Measurements from ENCODE around the gene MON1A.
A peak's percentile ranks its signal among the peaks of the same experiment; 100 is the strongest.
"Not testable (repeated sequence)": the region's sequence is repeated elsewhere in the genome, so short reads cannot be mapped to it uniquely, and the experiment has no call there.

The MON1A gene

DNA sequence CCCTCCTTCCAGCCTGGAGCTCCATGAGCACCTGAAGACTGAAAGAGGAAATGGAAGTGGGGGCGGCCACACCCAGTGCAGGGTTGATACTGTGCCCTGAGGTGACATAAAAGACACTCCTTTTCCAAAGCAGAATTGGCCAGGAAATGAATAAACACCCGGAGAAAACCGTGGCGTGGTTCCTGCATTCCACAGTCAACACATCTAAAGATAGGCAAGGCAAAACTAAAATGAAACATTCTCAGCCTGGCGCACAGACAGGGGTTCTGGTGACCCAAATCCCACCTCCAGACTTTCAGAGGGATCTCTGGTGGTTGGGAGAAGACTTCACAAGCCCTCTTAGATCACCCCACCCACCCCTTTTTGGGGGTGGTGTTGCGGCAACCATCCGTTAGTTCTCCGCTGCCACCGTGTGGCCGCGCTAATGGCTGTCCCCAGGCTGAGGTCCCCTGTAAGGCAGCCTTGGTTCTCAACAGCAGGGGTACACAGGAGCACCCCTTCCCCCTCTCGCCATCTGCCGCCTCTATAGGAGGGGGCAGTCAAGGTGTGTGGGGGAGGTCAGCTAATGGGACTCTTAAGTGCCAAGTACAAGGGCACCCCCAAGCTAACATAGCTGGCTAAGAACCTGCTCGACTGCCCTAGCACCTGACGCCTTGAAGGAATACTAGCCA lies 23.4 kb downstream of the MON1A start:
- H3K27ac Mint-ChIP-seq, result peak overlapping the region; percentile 31
- peaks cover 27% of the 10 kb centered on the region for H3K4me1 Mint-ChIP-seq
- H3K36me3 Mint-ChIP-seq, result peaks cover 16% of the 10 kb centered on the region
- H3K4me3 Mint-ChIP-seq, result peak overlapping the region; percentile 8
- ATAC-seq, result peak; percentile 54
- no peaks in the 10 kb centered on the region for H3K9me3 Mint-ChIP-seq
- no peaks in the 10 kb centered on the region for H3K27me3 Mint-ChIP-seq

DNA sequence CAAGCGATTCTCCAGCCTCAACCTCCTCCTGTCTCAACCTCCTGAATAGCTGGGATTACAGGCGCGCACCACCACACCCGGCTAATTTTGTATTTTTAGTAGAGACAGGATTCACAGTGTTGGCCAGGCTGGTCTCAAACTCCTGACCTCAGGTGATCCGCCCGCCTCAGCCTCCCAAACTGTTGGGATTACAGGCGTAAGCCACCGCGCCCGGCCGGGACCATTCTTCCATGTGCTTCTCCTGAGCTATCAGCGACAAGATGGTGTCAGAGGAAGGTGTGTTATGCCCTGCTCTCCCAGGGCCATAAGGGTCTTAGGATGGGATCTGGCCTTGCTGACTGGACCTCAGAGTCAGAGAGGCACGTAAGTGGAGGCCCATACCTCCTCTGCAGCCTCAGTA lies 25.2 kb downstream of the MON1A start:
- not testable (repeated sequence) for H3K27me3 Mint-ChIP-seq, H3K4me3 Mint-ChIP-seq, H3K9me3 Mint-ChIP-seq, ATAC-seq, H3K36me3 Mint-ChIP-seq
- peak overlapping the region; percentile 86 for H3K27ac Mint-ChIP-seq
- peaks cover 27% of the 10 kb centered on the region for H3K4me1 Mint-ChIP-seq

DNA sequence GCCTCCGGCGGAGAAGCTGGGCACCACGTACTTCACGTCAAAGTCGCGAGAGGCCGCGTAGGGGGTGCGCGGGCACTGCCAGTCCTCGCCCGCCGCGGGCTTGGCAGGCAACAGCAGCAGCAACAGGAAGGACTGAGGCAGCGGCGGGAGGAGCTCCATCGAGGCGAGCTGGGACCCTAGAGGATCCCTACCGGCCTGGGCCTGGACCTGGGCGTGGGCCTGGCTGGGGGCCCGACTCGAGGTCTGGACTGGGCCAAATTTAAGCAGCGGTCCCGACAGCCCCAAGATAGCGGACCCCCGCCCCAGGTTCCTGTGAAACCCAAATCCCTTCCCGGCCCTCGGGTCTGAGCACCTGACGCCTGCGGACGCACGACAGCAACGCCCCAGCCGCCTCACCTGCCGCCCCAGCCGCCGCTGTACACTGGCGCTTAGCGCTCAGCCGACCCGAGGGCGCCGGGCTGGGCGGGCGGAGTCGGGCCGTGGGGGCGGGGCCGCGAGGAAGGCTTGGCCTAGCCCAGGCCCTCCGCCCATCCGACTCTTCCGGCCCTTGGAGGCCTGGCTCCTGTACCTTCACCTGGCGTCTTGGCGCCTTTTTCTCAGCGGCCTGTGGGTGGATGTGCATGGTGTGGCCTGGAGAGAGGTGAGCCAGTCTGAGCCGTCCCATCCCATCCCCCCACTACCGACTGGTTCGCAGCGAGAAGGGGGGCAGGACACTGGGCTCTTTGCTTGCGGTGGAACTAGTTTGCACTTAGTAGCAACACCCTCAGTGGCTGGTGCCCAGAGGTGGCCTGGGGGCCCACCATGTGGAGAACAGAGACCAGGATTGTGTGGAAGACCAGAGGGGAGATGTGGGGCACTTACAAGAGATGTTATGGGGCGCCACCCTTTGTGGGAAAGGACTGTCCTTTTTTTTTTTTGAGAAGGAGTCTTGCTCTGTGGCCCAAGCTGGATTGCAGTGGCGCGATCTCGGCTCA lies 25.9 kb downstream of the MON1A start, which contains the start of gene MST1R:
Gene MST1R (minus strand): TSS at position 423 of the 974 bp plus-strand sequence. CDS start 264 bp downstream, at position 159.
- H3K4me3 Mint-ChIP-seq, result peak within 1 kb of the TSS; percentile 79
- H3K4me1 Mint-ChIP-seq, result peaks cover 27% of the 10 kb centered on the region
- H3K9me3 Mint-ChIP-seq, result no peaks in the 10 kb centered on the region
- H3K27me3 Mint-ChIP-seq, result no peaks in the 10 kb centered on the region
- ATAC-seq, result peak; percentile 96
- H3K27ac Mint-ChIP-seq, result peak within 1 kb of the TSS; percentile 86
- no peaks in the 10 kb centered on the region for H3K36me3 Mint-ChIP-seq

DNA sequence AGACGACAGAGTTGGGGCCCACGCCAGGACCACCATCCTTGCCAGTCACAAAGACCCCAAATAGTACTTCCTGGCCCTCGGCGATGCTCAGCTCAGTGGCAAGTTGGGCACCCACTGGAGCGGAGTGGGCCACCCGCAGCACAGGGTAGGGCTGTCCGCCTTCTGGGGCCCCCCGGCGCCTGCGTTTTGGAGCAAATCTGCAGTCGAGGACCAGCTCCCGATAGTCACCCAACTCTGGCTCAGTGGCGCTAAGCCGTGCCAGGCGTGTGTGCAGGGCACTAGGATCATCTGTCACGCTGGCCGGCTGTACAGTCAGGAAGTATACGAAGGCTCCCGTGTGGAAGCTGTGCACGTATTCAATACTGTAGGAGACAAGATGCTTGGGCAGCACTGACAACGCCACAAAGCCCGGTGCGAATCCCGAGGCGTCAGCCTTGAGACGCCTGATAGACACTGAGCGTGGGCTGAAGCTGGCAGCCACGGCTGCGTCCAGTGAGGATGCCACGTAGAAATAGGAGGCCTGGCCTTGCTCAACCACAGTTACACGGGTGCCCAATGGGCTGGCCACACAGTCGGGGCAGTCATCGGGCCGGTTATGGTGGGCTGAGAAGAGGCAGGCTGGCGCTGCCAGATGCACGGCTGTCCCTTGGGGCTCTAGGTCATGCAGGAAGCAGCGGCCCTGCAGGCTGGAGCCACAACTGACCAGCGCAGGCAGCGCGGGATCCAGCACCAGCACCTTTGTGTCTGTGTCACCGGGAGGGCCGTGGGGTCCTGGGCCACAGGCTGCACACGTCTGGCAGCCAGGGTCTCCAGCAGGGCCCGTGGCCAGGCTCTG lies 26.9 kb downstream of the MON1A start:
- no peaks in the 10 kb centered on the region for H3K27me3 Mint-ChIP-seq
- H3K27ac Mint-ChIP-seq, result no peak overlapping the region
- peaks cover 27% of the 10 kb centered on the region for H3K4me1 Mint-ChIP-seq
- no peak overlapping the region for H3K4me3 Mint-ChIP-seq
- no peaks in the 10 kb centered on the region for H3K36me3 Mint-ChIP-seq
- no peak for ATAC-seq
- H3K9me3 Mint-ChIP-seq, result no peaks in the 10 kb centered on the region

DNA sequence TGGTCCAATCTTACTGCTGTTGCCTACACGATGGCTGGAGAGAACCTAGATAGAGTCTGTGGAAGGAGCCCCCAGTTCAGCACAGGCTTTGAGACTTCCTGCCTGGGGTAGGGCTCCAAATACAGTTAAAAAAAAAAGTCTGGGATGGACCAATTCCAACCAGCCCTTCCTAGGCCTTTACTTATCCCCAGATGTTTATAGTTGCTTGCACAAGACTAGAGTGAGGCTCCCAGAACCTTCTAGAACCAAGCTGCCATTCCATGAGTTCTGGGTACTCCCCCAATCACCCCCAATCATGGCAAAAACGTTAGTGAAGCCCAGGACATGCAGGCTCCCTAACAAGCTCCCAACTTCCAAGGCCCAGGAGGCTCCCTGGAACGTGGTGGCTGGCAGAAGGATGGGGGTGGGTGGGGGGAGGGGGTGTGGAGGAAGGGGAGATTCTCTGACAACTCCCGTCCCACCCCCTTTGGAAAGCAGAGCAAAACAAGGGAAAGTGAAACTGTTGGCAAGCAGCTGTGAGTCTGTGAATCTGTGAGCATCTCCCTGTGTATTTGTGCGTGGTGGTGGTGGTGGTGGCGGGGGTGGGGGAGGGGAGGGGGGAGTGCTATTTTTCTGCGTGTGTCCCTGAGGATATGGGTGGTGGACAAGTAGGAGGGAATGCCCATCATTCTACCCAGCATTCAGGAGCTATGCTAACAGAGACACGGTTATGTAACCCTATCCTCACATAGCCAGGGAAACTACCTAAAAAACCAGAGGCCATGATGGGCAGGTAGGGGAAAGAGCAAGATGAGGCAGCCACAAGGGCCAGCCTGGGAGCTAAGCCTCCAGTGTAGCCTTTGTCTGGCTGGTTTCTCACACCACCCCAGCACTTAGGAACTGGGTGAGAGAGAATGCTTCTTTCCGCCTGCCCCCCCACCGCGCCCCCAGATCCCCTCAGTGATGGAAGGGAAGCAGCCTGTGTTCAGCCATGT lies 28.0 kb downstream of the MON1A start:
- Mint-ChIP-seq H3K4me1 (peaks cover 24% of the 10 kb centered on the region), H3K9me3 (no peaks in the 10 kb centered on the region), H3K27me3 (no peaks in the 10 kb centered on the region), H3K4me3 (no peak overlapping the region), H3K27ac (no peak overlapping the region), H3K36me3 (no peaks in the 10 kb centered on the region)
- ATAC-seq, result no peak

DNA sequence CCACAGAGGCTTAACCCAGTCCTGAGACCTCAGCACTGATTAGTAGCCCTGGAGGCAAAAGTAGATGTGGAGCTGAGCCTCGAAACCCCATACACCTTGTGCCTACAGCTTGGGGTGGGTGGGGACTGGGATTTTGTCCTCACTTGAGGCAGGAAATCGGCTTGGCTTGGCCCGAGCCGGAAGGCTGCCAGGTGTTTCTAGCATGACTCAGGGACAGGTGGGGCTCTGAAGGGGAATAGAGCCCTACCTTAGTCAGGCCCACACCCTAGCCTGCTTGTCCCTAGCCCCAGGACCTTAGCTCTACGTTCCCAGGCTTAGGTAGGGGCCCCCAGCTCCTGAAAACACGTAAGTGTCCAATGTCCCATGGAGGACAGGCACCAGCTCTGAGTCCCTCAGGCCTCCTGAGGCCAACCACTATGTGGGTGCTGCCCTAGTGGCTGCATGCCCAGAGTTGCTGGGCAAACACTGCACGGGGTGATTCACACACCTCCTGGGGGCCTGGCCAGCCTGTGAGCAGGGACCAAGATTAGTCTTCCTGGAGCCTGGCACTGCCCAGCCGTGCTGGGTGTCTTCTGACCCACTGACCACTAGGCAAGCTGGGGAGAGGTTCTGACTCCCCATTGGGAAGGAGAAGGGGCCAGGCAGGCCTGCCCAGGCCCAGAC lies 29.0 kb downstream of the MON1A start:
- no peaks in the 10 kb centered on the region for H3K36me3 Mint-ChIP-seq
- no peak overlapping the region for H3K4me3 Mint-ChIP-seq
- ATAC-seq, result no peak
- H3K27ac Mint-ChIP-seq, result peak overlapping the region; percentile 26
- H3K9me3 Mint-ChIP-seq, result no peaks in the 10 kb centered on the region
- peaks cover 14% of the 10 kb centered on the region for H3K4me1 Mint-ChIP-seq
- H3K27me3 Mint-ChIP-seq, result no peaks in the 10 kb centered on the region

DNA sequence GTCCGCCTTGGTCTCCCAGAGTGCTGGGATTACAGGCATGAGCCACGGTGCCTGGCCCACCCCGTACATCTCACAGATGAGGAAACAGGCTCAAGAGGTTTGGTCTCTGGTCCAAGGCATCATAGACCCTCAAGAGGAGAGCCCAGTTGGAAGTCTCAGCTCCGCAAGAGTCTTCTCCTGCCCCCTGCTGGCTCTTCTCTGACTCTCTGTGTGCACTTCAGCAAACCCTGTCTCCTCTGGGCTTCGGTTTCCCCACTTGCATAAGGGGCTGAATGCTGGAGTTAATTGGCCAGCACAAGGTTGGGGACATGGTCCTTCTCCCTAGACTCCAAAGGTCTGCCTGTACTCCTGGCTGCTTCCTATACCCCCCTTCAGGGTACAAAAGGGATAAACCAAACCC lies 29.8 kb downstream of the MON1A start:
- Mint-ChIP-seq H3K4me1 (peaks cover 8% of the 10 kb centered on the region), H3K36me3 (no peaks in the 10 kb centered on the region), H3K4me3 (no peak overlapping the region), H3K27me3 (no peaks in the 10 kb centered on the region), H3K9me3 (no peaks in the 10 kb centered on the region), H3K27ac (no peak overlapping the region)
- ATAC-seq, result no peak

DNA sequence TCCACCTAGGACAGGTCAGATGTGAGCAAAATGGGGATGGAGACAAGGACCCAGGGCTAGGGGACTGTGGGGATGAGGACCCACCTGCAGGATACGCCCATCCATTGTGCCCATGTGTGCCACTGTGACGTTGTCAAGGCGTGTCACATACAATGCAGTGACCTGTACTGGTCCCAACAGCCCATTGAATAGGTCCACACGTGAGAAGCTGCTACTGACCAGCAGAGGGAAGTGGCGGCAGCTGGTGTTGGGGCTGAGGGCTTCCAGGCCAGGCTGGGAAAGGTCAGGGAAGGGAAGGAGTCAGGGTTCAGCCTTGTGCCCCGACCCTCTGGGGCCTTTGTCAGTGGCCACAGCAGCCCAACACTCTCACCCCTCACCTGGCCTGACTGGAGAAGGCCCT lies 30.6 kb downstream of the MON1A start:
- no peak for ATAC-seq
- Mint-ChIP-seq H3K9me3 (no peaks in the 10 kb centered on the region), H3K27me3 (no peaks in the 10 kb centered on the region), H3K4me1 (peaks cover 4% of the 10 kb centered on the region), H3K4me3 (no peak overlapping the region), H3K27ac (no peak overlapping the region), H3K36me3 (no peaks in the 10 kb centered on the region)

DNA sequence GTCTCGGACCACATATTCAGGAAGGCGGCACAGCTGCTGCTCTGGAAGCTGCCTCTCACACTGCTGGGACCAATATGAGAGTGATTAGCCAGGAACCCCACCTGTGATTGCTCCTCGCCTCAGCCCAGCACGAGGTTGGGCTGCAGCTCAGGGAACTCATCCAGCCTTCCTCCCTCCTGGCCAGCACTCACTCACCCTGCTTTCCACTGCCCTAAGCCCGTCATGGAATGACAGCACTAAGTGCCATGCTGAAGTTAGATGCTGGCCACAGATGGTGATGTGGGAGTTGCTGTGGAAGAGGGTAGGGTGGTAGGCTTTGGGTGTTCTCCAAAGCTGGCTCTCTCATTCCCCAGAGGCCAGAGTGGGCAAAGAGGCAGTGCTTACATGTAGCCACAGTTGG lies 33.3 kb downstream of the MON1A start:
- no peak for ATAC-seq
- Mint-ChIP-seq H3K27ac (no peak overlapping the region), H3K4me3 (no peak overlapping the region), H3K9me3 (no peaks in the 10 kb centered on the region), H3K27me3 (no peaks in the 10 kb centered on the region), H3K36me3 (no peaks in the 10 kb centered on the region), H3K4me1 (no peaks in the 10 kb centered on the region)

DNA sequence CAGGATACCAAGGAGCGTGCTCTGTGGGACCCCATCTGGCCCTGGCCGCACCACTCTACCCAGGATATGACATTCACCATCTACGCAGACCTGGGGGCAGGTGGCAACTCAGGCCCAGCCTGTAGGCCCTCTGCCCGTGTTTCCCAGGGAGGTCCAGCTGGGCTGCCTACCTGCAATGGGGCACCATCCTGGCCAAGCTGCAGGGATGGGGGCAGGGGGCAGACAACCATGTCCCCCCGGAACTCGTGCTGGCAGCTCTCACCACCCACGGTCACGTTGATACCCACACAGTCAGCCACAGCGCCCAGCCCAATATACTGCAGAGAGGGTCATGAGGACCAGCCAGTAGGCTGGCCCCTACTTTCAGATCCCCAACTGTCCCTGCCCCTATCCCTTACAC lies 33.8 kb downstream of the MON1A start:
- Mint-ChIP-seq H3K4me1 (no peaks in the 10 kb centered on the region), H3K27ac (no peak overlapping the region), H3K4me3 (no peak overlapping the region), H3K9me3 (no peaks in the 10 kb centered on the region), H3K36me3 (no peaks in the 10 kb centered on the region), H3K27me3 (no peaks in the 10 kb centered on the region)
- ATAC-seq, result no peak

DNA sequence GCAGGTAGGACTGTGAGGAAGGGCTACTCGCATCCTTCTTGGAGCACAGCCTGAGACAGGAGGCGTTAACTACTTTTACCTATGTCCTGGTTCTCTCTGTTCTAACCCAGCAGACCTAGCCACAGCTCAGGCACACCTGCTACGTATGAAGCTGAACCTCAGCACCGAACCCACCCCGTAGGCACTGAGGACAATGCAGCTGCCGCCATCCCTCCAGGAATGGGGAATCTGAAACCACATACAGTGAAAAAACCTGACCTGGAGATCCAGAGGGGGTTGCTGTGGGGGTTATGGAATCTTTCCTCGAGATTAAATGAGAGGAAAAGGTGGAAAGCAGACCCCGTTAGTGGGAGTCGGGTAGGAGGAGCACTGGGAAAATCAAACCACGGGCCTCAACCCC lies 40.3 kb downstream of the MON1A start:
- no peak for ATAC-seq
- H3K4me3 Mint-ChIP-seq, result no peak overlapping the region
- no peaks in the 10 kb centered on the region for H3K9me3 Mint-ChIP-seq
- no peaks in the 10 kb centered on the region for H3K4me1 Mint-ChIP-seq
- H3K27me3 Mint-ChIP-seq, result no peaks in the 10 kb centered on the region
- H3K36me3 Mint-ChIP-seq, result no peaks in the 10 kb centered on the region
- H3K27ac Mint-ChIP-seq, result no peak overlapping the region

DNA sequence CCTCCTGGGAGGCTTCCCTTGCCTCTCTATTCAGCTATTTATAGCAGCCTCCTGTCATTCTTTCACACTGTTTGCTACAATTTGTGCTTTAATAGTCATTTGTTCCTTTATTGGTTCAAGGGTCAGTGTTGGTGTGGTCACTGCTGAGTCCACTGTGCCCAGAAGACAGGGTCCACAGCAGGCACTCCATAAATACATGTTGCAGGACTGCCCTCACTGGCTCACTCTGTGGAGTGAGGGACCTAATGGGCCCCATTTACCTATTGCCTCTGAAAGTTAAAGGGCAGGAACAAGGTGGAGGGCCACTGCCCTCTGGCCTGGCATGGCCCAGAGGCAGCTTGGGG lies 42.7 kb downstream of the MON1A start:
- peaks cover 10% of the 10 kb centered on the region for H3K27me3 Mint-ChIP-seq
- H3K4me3 Mint-ChIP-seq, result no peak overlapping the region
- no peaks in the 10 kb centered on the region for H3K36me3 Mint-ChIP-seq
- H3K9me3 Mint-ChIP-seq, result no peaks in the 10 kb centered on the region
- no peak for ATAC-seq
- H3K27ac Mint-ChIP-seq, result no peak overlapping the region
- no peaks in the 10 kb centered on the region for H3K4me1 Mint-ChIP-seq

DNA sequence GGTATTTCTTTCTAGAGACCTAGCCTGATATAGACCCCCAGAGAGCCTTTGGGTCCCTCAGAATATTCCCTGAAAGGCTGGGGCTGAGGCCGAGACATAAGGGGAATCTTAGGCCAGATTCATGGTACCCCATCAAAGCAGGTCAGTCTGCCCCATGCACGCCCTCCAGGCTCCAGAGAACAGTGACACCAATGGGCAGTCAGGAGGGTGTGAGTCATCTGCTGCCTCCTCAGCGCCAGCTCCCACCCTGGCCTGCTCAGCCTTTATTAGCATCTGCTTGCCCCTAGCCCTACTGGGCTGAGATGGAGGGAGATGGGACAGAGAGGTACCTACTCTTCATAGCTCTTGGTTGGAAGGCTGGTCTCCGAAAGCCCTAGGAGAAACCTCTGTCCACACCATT lies 45.6 kb downstream of the MON1A start:
- Mint-ChIP-seq H3K9me3 (no peaks in the 10 kb centered on the region), H3K36me3 (no peaks in the 10 kb centered on the region), H3K4me3 (no peak overlapping the region), H3K27ac (no peak overlapping the region), H3K27me3 (peaks cover 18% of the 10 kb centered on the region), H3K4me1 (no peaks in the 10 kb centered on the region)
- ATAC-seq, result no peak

DNA sequence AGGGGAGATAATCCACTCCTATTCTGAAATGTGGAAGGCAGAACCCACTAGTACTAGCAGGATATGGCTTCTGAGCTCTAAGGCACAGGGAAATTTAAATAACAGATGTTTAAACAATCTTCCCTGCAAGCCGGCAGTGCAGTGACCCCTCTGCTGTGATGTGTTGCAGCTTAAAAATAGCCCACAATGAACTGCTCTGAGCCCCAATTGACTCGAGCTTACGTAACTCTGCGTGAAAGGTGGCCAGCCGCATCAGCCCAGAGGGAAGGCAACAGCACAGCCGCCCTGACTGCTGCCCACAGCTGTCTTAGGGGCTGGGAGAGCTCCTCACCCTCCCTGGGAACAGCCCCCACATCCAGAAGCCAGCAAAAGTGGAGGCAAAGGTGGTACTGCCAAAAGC lies 47.4 kb downstream of the MON1A start:
- Mint-ChIP-seq H3K36me3 (no peaks in the 10 kb centered on the region), H3K27ac (no peak overlapping the region), H3K4me3 (no peak overlapping the region), H3K4me1 (no peaks in the 10 kb centered on the region), H3K27me3 (peaks cover 18% of the 10 kb centered on the region), H3K9me3 (no peaks in the 10 kb centered on the region)
- ATAC-seq, result no peak
